H1 (cell line): ENCODE results near the gene FOLR1. TPM values are rescaled to one million over a fixed set of nuclear protein-coding genes. Genes with fewer than 3 reads are reported as not detected.

Experiments used
- CTCF ChIA-PET: fragments of 300-600 bp; sonication (Branson Sonifier 250); formaldehyde crosslinking; loops from one replicate; lab custom pipeline; 2021; ENCODE audit not compliant: partially characterized antibody; lab: Charles Lee
- POLR2A ChIA-PET: fragments of 300-600 bp; sonication (Branson Sonifier 250); formaldehyde crosslinking; loops from one replicate; lab custom pipeline; 2021; ENCODE audit warnings: inconsistent platforms; ENCODE audit not compliant: partially characterized antibody; lab: Charles Lee
- DNase-seq, 2 experiments: peaks; one replicate each; pipeline versions ENCODE4 v3.0.0 to v3.0.0-alpha.2; 2010 to 2022; ENCODE audit warnings: low spot score in 2 of 2, low read depth in 1 of 2, mixed read lengths in 1 of 2
- FAIRE-seq: peaks from 2 replicates; lab custom pipeline; 2011; peaks lifted over from hg19 to GRCh38; lab: Jason Lieb, UNC
- H2AFZ ChIP-seq: 2 replicates; pipeline ENCODE4 v1.8.1; 2012; ENCODE audit warnings: low read length, inconsistent platforms
- H2AK5ac ChIP-seq: 2 replicates; pipeline ENCODE4 v1.6.1; 2013; ENCODE audit warnings: low read depth, low read length
- H2BK120ac ChIP-seq: replicated peaks from 2 replicates; pipeline ENCODE3; 2013; ENCODE audit warnings: low read depth, low read length, inconsistent platforms
- H2BK12ac ChIP-seq: 2 replicates; pipeline ENCODE4 v1.6.1; 2013; ENCODE audit warnings: low read depth, low read length
- H2BK15ac ChIP-seq: 2 replicates; pipeline ENCODE4 v1.6.1; 2013; ENCODE audit warnings: low read length
- H2BK20ac ChIP-seq: 2 replicates; pipeline ENCODE4 v1.6.1; 2013; ENCODE audit warnings: low read length
- H2BK5ac ChIP-seq: 2 replicates; pipeline ENCODE4 v1.6.1; 2013; ENCODE audit warnings: low read depth, low read length
- H3K14ac ChIP-seq: 2 replicates; pipeline ENCODE4 v1.6.1; 2013; ENCODE audit warnings: inconsistent platforms; ENCODE audit not compliant: insufficient read length
- H3K18ac ChIP-seq: 2 replicates; pipeline ENCODE4 v1.6.1; 2013; ENCODE audit warnings: low read length; ENCODE audit errors: extremely low read depth
- H3K23ac ChIP-seq: 2 replicates; pipeline ENCODE4 v1.6.1; 2013; ENCODE audit warnings: inconsistent platforms; ENCODE audit not compliant: insufficient read length
- H3K23me2 ChIP-seq: 2 replicates; pipeline ENCODE4 v1.6.1; 2013; ENCODE audit warnings: low read depth, low read length
- H3K27ac ChIP-seq: 2 replicates; pipeline ENCODE4 v1.6.1; 2011; ENCODE audit warnings: low read depth, low read length, inconsistent platforms
- H3K27me3 ChIP-seq, 4 experiments: replicated peaks in 1 of 4; 1 replicate in 1 of 4; 2 replicates in 3 of 4; pipeline versions ENCODE4 v1.6.1 to v1.8.1; 2011 to 2013; ENCODE audit warnings: low read length in 3 of 4, mild to moderate bottlenecking in 3 of 4, inconsistent platforms in 2 of 4, mixed read lengths in 2 of 4, moderate library complexity in 1 of 4; ENCODE audit not compliant: control insufficient read depth in 3 of 4, insufficient read depth in 3 of 4; ENCODE audit errors: extremely low read depth in 1 of 4
- H3K36me3 ChIP-seq, 4 experiments: 2 replicates each; pipeline versions ENCODE4 v1.6.1 to v1.8.1; 2011 to 2013; ENCODE audit warnings: mild to moderate bottlenecking in 4 of 4, low read length in 3 of 4, moderate library complexity in 2 of 4, control low read depth in 1 of 4, inconsistent platforms in 1 of 4; ENCODE audit not compliant: insufficient read depth in 4 of 4, control insufficient read depth in 2 of 4
- H3K4ac ChIP-seq: replicated peaks from 2 replicates; pipeline ENCODE3; 2013; ENCODE audit warnings: low read length, low read depth, mixed read lengths, inconsistent platforms; ENCODE audit not compliant: insufficient read length
- H3K4me1 ChIP-seq, 4 experiments: replicated peaks in 1 of 4; 1 replicate in 1 of 4; 2 replicates in 3 of 4; pipeline versions ENCODE4 v1.6.1 to v1.8.1; 2011 to 2013; ENCODE audit warnings: low read length in 3 of 4, inconsistent platforms in 2 of 4, mixed read lengths in 1 of 4; ENCODE audit not compliant: insufficient read depth in 4 of 4, control insufficient read depth in 3 of 4
- H3K4me2 ChIP-seq, 2 experiments: 2 replicates each; pipeline versions ENCODE4 v1.6.1 to v1.8.1; 2011 to 2013; ENCODE audit warnings: low read depth in 2 of 2, low read length in 2 of 2, control low read depth in 1 of 2, inconsistent platforms in 1 of 2, mild to moderate bottlenecking in 1 of 2; ENCODE audit not compliant: insufficient read depth in 1 of 2
- H3K4me3 ChIP-seq, 4 experiments: fragments of 200-600, 300-600 bp in 1 of 4; sonication (generic), shearing (Covaris generic), sonication (Bioruptor Twin) in 1 of 4; 2 replicates each; pipeline versions ENCODE4 v1.5.1 to v1.8.1; 2011 to 2016; ENCODE audit warnings: low read length in 4 of 4, low read depth in 3 of 4, control low read depth in 2 of 4, inconsistent platforms in 2 of 4, mild to moderate bottlenecking in 2 of 4, mixed read lengths in 1 of 4, moderate library complexity in 1 of 4; ENCODE audit not compliant: insufficient read depth in 2 of 4; ENCODE audit errors: extremely low read depth in 1 of 4
- H3K56ac ChIP-seq: replicated peaks from 2 replicates; pipeline ENCODE3; 2013; ENCODE audit warnings: low read depth, mild to moderate bottlenecking, mixed read lengths, low read length, inconsistent platforms; ENCODE audit not compliant: insufficient read length
- H3K79me1 ChIP-seq: 2 replicates; pipeline ENCODE4 v1.6.1; 2013; ENCODE audit warnings: low read depth, low read length, control low read depth
- H3K79me2 ChIP-seq, 2 experiments: 2 replicates each; pipeline versions ENCODE4 v1.6.1 to v1.8.1; 2012 to 2013; ENCODE audit warnings: low read length in 2 of 2, mild to moderate bottlenecking in 2 of 2, inconsistent platforms in 1 of 2; ENCODE audit not compliant: insufficient read depth in 2 of 2, control insufficient read depth in 1 of 2
- H3K9ac ChIP-seq, 4 experiments: replicated peaks in 1 of 4; 1 replicate in 1 of 4; 2 replicates in 3 of 4; pipeline versions ENCODE4 v1.6.1 to v1.8.1; 2011 to 2013; ENCODE audit warnings: low read depth in 3 of 4, low read length in 3 of 4, control low read depth in 2 of 4, mild to moderate bottlenecking in 2 of 4, moderate library complexity in 2 of 4, inconsistent platforms in 1 of 4; ENCODE audit errors: extremely low read depth in 1 of 4
- H3K9me3 ChIP-seq, 2 experiments: 2 replicates each; pipeline versions ENCODE4 v1.6.1 to v1.8.1; 2012 to 2013; ENCODE audit warnings: mild to moderate bottlenecking in 2 of 2, moderate library complexity in 2 of 2, control low read depth in 1 of 2, inconsistent platforms in 1 of 2, low read depth in 1 of 2, low read length in 1 of 2, mixed read lengths in 1 of 2; ENCODE audit not compliant: insufficient read depth in 2 of 2
- H4K20me1 ChIP-seq, 2 experiments: replicated peaks in 1 of 2; 2 replicates each; pipeline versions ENCODE3 to v1.8.1; 2011 to 2013; ENCODE audit warnings: inconsistent platforms in 2 of 2, low read length in 2 of 2, mild to moderate bottlenecking in 1 of 2; ENCODE audit not compliant: insufficient read depth in 2 of 2, control insufficient read depth in 1 of 2
- H4K5ac ChIP-seq: 2 replicates; pipeline ENCODE4 v1.6.1; 2013; ENCODE audit warnings: low read length, low read depth, mixed read lengths, inconsistent platforms; ENCODE audit not compliant: insufficient read length
- H4K8ac ChIP-seq: 2 replicates; pipeline ENCODE4 v1.8.0; 2013; ENCODE audit warnings: mild to moderate bottlenecking, moderate library complexity, low read length, inconsistent platforms; ENCODE audit not compliant: insufficient read depth; ENCODE audit errors: extremely low read depth
- H4K91ac ChIP-seq: replicated peaks from 2 replicates; pipeline ENCODE3; 2013; ENCODE audit warnings: low read length, mixed read lengths, inconsistent platforms; ENCODE audit not compliant: insufficient read length
- BCL11A ChIP-seq, 2 experiments: IDR thresholded peaks; one replicate each; pipeline ENCODE4 v1.6.1; 2011; ENCODE audit warnings: low read depth in 2 of 2, low read length in 2 of 2, mild to moderate bottlenecking in 2 of 2
- CBX5 ChIP-seq: fragments of 300-800, 300-1000 bp; sonication (generic); IDR thresholded peaks from 2 replicates; pipeline ENCODE4 v1.7.1; 2016; ENCODE audit warnings: antibody characterized with exemption, low read length, low read depth
- GABPA ChIP-seq: IDR thresholded peaks from 2 replicates; pipeline ENCODE4 v1.6.1; 2011; ENCODE audit warnings: mild to moderate bottlenecking, low read length, moderate library complexity, borderline replicate concordance; ENCODE audit not compliant: insufficient read depth
- RFX5 ChIP-seq: IDR thresholded peaks from 2 replicates; pipeline ENCODE4 v1.6.1; 2011; ENCODE audit warnings: low read depth, low read length, improper control_type of control experiment, borderline replicate concordance
- SIN3A ChIP-seq, 2 experiments: IDR thresholded peaks in 1 of 2; conservative IDR thresholded peaks in 1 of 2; 2 replicates each; pipeline ENCODE4 v1.6.1; 2011 to 2012; ENCODE audit warnings: low read length in 2 of 2, improper control_type of control experiment in 1 of 2, low read depth in 1 of 2, mild to moderate bottlenecking in 1 of 2
- SIRT6 ChIP-seq: IDR thresholded peaks from one replicate; pipeline ENCODE4 v1.7.1; 2012; ENCODE audit warnings: low read length, inconsistent platforms
- SP1 ChIP-seq: IDR thresholded peaks from 2 replicates; pipeline ENCODE4 v1.6.1; 2011; ENCODE audit warnings: low read depth, low read length
- WGBS, 2 experiments: shearing (Covaris generic) in 1 of 2; methylation state at CpG; one replicate each; pipeline versions ENCODE4 v1.1.6 to v1.1.7; 2013 to 2015; ENCODE audit warnings: low lambda C conversion rate in 2 of 2, mixed read lengths in 2 of 2, inconsistent platforms in 1 of 2, low coverage in 1 of 2, missing lambda C conversion rate in 1 of 2; ENCODE audit not compliant: insufficient replicate concordance in 2 of 2, insufficient coverage in 1 of 2, insufficient read length in 1 of 2; ENCODE audit errors: extremely low coverage in 1 of 2, missing lambda C conversion rate in 1 of 2; 5-methylcytosine and 5-hydroxymethylcytosine counted together
- polyA plus RNA-seq, 7 experiments: library from polyadenylated mRNA; depleted of rRNA in 3 of 7; stranded (reverse) in 5 of 7; unstranded in 2 of 7; fragments of >200 nt in 5 of 7; fragments of 200-250 nt in 2 of 7; gene quantifications; 1 replicate in 5 of 7; 2 replicates in 1 of 7; 4 replicates in 1 of 7; pipeline versions ENCODE4 v1.2.1 to v1.2.3, GENCODE V29; 2011 to 2013; ENCODE audit warnings: missing spikeins in 2 of 7, mixed read lengths in 2 of 7
- total RNA-seq: library from RNA; stranded (reverse); fragmentation: NEBNext Ultra II Directional; extraction: Animal tissue kit (Norgen Biotek cat#: 25700); gene quantifications from 2 replicates; pipeline ENCODE4 v1.2.1, GENCODE V29; 2021

FOLR1 gene
- total and polyA plus RNA-seq, 2 of the 8 experiments (the other 6 are each of a cell fraction or from before 2014, with no cell fraction given), result 1.3 TPM; not detected in 1

- H3K14ac ChIP-seq, result no peak overlapping the region
- H3K23ac ChIP-seq, result no peak overlapping the region
- H3K9me3 ChIP-seq, result no peaks in the 10 kb centered on the region
- 85% methylated on average over 5 of the region's 5 CpGs; no CpG with 5 or more reads in 1 of the 2 experiments for WGBS, 2 experiments
- H3K27ac ChIP-seq, result no peak overlapping the region
- H3K4me2 ChIP-seq, result no peak overlapping the region
- DNase-seq, result no peak
- no peak overlapping the region for H3K4me3 ChIP-seq
- no peak overlapping the region for H3K9ac ChIP-seq
- H4K8ac ChIP-seq, result no peak overlapping the region
- H3K36me3 ChIP-seq, result no peaks in the 10 kb centered on the region
- H3K56ac ChIP-seq, result no peak overlapping the region
- H3K4ac ChIP-seq, result no peak overlapping the region
- no peak overlapping the region for H2AK5ac ChIP-seq
- no peaks in the 10 kb centered on the region for H3K27me3 ChIP-seq
- no peaks in the 10 kb centered on the region for H3K79me1 ChIP-seq
- no peak overlapping the region for H2BK5ac ChIP-seq
- H3K79me2 ChIP-seq, result no peaks in the 10 kb centered on the region
- H2AFZ ChIP-seq, result no peak overlapping the region
- H2BK12ac ChIP-seq, result no peak overlapping the region
- H3K18ac ChIP-seq, result no peak overlapping the region
- no peak overlapping the region for H2BK20ac ChIP-seq
- no peak overlapping the region for H2BK15ac ChIP-seq
- FAIRE-seq, result no peak
- H4K20me1 ChIP-seq, result no peaks in the 10 kb centered on the region
- peaks cover 0 to 3% (median 0%) of the 10 kb centered on the region in 4 experiments; a peak in 1 of 7 replicates for H3K4me1 ChIP-seq
- ChIA-PET CTCF (interaction anchor here (1.0 to 2.8 kb wide), 6 partner anchors 9 to 383 kb away, joined by 3 to 16 read pairs (median 6); no protein-coding TSS in a partner anchor), POLR2A (no interaction called here)
- no peak overlapping the region for H4K91ac ChIP-seq
- H2BK120ac ChIP-seq, result no peak overlapping the region
- H4K5ac ChIP-seq, result no peak overlapping the region
- H3K23me2 ChIP-seq, result no peaks in the 10 kb centered on the region
- TF ChIP-seq BCL11A (IDR thresholded peaks at IDR 0.05; ENCODE audit: low read depth in 2 of 2, low read length in 2 of 2) (no peak), GABPA (no peak), SIRT6 (no peak), SP1 (no peak), RFX5 (no peak), SIN3A (conservative IDR thresholded peaks at IDR 0.05 in 1 of 2, IDR thresholded peaks at IDR 0.05 in 1 of 2; ENCODE audit: low read depth in 1 of 2, low read length in 2 of 2) (no peak), CBX5 (no peak)
Measured at GRCh38 chr11:72190631-72191071, 1.3 kb upstream of the FOLR1 start.
